Thymus (tissue), 11 donors: ENCODE results near the gene MCOLN2. TPM values are rescaled to one million over a fixed set of nuclear protein-coding genes. Genes with fewer than 3 reads are reported as not detected.

Source experiments
- DNase-seq, 9 donors: peaks; one replicate each; pipeline ENCODE4 v3.0.0-alpha.2; 2013; ENCODE audit warnings: low spot score in 9 of 9, low read depth in 6 of 9, missing footprints in 1 of 9
- H3K27ac ChIP-seq, 2 donors: one replicate each; pipeline ENCODE4 v1.5.1; 2013; ENCODE audit warnings: control low read depth in 1 of 2, low read depth in 1 of 2, low read length in 1 of 2, mild to moderate bottlenecking in 1 of 2, moderate library complexity in 1 of 2
- H3K27me3 ChIP-seq, 2 donors: one replicate each; pipeline ENCODE4 v1.5.1; 2013; ENCODE audit warnings: low read length in 1 of 2; ENCODE audit not compliant: control insufficient read depth in 2 of 2, insufficient read depth in 1 of 2
- H3K36me3 ChIP-seq, 2 donors: one replicate each; pipeline ENCODE4 v1.5.1; 2013; ENCODE audit warnings: low read length in 1 of 2, mild to moderate bottlenecking in 1 of 2, moderate library complexity in 1 of 2; ENCODE audit not compliant: control insufficient read depth in 2 of 2, insufficient read depth in 2 of 2
- H3K4me1 ChIP-seq, 2 donors: one replicate each; pipeline ENCODE4 v1.5.1; 2013; ENCODE audit warnings: low read length in 2 of 2; ENCODE audit not compliant: control insufficient read depth in 2 of 2, insufficient read depth in 2 of 2
- H3K4me3 ChIP-seq, 2 donors: one replicate each; pipeline ENCODE4 v1.5.1; 2013; ENCODE audit warnings: low read length in 2 of 2, control low read depth in 1 of 2, mild to moderate bottlenecking in 1 of 2
- H3K9me3 ChIP-seq, 2 donors: one replicate each; pipeline ENCODE4 v1.5.1; 2013; ENCODE audit warnings: low read length in 1 of 2, mild to moderate bottlenecking in 1 of 2; ENCODE audit not compliant: control insufficient read depth in 2 of 2, insufficient read depth in 1 of 2
- WGBS: extraction: QIAGEN DNeasy Blood & Tissue Kit; methylation state at CpG from one replicate; pipeline ENCODE4 v1.1.7; 2013; 5-methylcytosine and 5-hydroxymethylcytosine counted together
- polyA plus RNA-seq: library from polyadenylated mRNA; stranded (reverse); fragments of 200-250 nt; gene quantifications from one replicate; pipeline ENCODE4 v1.2.3, GENCODE V29; 2013
- total RNA-seq: library from RNA; stranded (reverse); fragments of 120-200 nt; gene quantifications from one replicate; pipeline ENCODE4 v1.2.4, GENCODE V29; 2013
- donor health status: healthy.

Gene MCOLN2
- total and polyA plus RNA-seq, 2 donors: 8.0 to 18.2 TPM

- H3K27ac ChIP-seq: peak overlapping the region in 1 of 2 donors; percentile 39
- 95% methylated on average over 1 of the region's 1 CpG for WGBS
Measured at GRCh38 chr1:84972377-84972987, 24.4 kb downstream of the MCOLN2 start.

GRCh38 chr1:84971957-84972356 is 25.0 kb downstream of the MCOLN2 start:
- Histone ChIP-seq H3K27ac (no peak overlapping the region), H3K9me3 (no peaks in the 10 kb centered on the region), H3K4me1 (no peaks in the 10 kb centered on the region), H3K4me3 (no peak overlapping the region), H3K36me3 (no peaks in the 10 kb centered on the region), H3K27me3 (no peaks in the 10 kb centered on the region)
- DNase-seq: no peak
- 92% methylated on average over 2 of the region's 2 CpGs for WGBS

More at GRCh38 chr1:84972377-84972987, 24.4 kb downstream of the MCOLN2 start:
- no peak for DNase-seq
- Histone ChIP-seq H3K27me3 (no peaks in the 10 kb centered on the region), H3K36me3 (no peaks in the 10 kb centered on the region), H3K9me3 (no peaks in the 10 kb centered on the region), H3K4me3 (no peak overlapping the region), H3K4me1 (no peaks in the 10 kb centered on the region)

- no peaks in the 10 kb centered on the region for H3K36me3 ChIP-seq
- 98% methylated on average over 7 of the region's 7 CpGs for WGBS
- H3K4me1 ChIP-seq: no peaks in the 10 kb centered on the region
- no peaks in the 10 kb centered on the region for H3K27me3 ChIP-seq
- no peaks in the 10 kb centered on the region for H3K9me3 ChIP-seq
- no peak for DNase-seq
- H3K4me3 ChIP-seq: no peak overlapping the region
- no peak overlapping the region for H3K27ac ChIP-seq
Measured at GRCh38 chr1:84969489-84970250, 27.2 kb downstream of the MCOLN2 start.

- Histone ChIP-seq H3K36me3 (no peaks in the 10 kb centered on the region), H3K9me3 (no peaks in the 10 kb centered on the region), H3K27me3 (no peaks in the 10 kb centered on the region), H3K4me1 (no peaks in the 10 kb centered on the region), H3K4me3 (no peak overlapping the region), H3K27ac (no peak overlapping the region)
- no peak for DNase-seq
- WGBS: 98% methylated on average over 3 of the region's 3 CpGs
Measured at GRCh38 chr1:84968865-84969264, 28.0 kb downstream of the MCOLN2 start.

GRCh38 chr1:84968101-84968500 is 28.8 kb downstream of the MCOLN2 start:
- WGBS: 97% methylated on average over 1 of the region's 1 CpG
- no peaks in the 10 kb centered on the region for H3K9me3 ChIP-seq

GRCh38 chr1:84967666-84968065 is 29.2 kb downstream of the MCOLN2 start:
- Histone ChIP-seq H3K27me3 (no peaks in the 10 kb centered on the region), H3K9me3 (no peaks in the 10 kb centered on the region), H3K36me3 (no peaks in the 10 kb centered on the region), H3K4me1 (no peaks in the 10 kb centered on the region), H3K4me3 (no peak overlapping the region), H3K27ac (no peak overlapping the region)
- 97% methylated on average over 1 of the region's 1 CpG for WGBS
- no peak for DNase-seq

More at GRCh38 chr1:84968101-84968500, 28.8 kb downstream of the MCOLN2 start:
- Histone ChIP-seq H3K27ac (no peak overlapping the region), H3K27me3 (no peaks in the 10 kb centered on the region), H3K4me3 (no peak overlapping the region), H3K36me3 (no peaks in the 10 kb centered on the region), H3K4me1 (no peaks in the 10 kb centered on the region)
- no peak for DNase-seq

- no peak for DNase-seq
- no peak overlapping the region for H3K27ac ChIP-seq
- H3K9me3 ChIP-seq: no peaks in the 10 kb centered on the region
- no peaks in the 10 kb centered on the region for H3K36me3 ChIP-seq
- H3K27me3 ChIP-seq: no peaks in the 10 kb centered on the region
- no peaks in the 10 kb centered on the region for H3K4me1 ChIP-seq
- H3K4me3 ChIP-seq: no peak overlapping the region
Measured at GRCh38 chr1:84963021-84963420, 33.9 kb downstream of the MCOLN2 start.

- DNase-seq: no peak
- Histone ChIP-seq H3K36me3 (no peaks in the 10 kb centered on the region), H3K4me3 (no peak overlapping the region), H3K27ac (no peak overlapping the region), H3K9me3 (no peaks in the 10 kb centered on the region), H3K27me3 (no peaks in the 10 kb centered on the region), H3K4me1 (no peaks in the 10 kb centered on the region)
- 95% methylated on average over 1 of the region's 1 CpG for WGBS
Measured at GRCh38 chr1:84961316-84961715, 35.6 kb downstream of the MCOLN2 start.

GRCh38 chr1:84960371-84960770 is 36.5 kb downstream of the MCOLN2 start:
- 88% methylated on average over 1 of the region's 1 CpG for WGBS
- no peaks in the 10 kb centered on the region for H3K36me3 ChIP-seq
- H3K27ac ChIP-seq: no peak overlapping the region
- no peaks in the 10 kb centered on the region for H3K4me1 ChIP-seq
- DNase-seq: no peak
- H3K27me3 ChIP-seq: no peaks in the 10 kb centered on the region
- H3K4me3 ChIP-seq: no peak overlapping the region
- no peaks in the 10 kb centered on the region for H3K9me3 ChIP-seq
